ENCODE measurements around the gene SLC17A1.

SLC17A1 gene

DNA sequence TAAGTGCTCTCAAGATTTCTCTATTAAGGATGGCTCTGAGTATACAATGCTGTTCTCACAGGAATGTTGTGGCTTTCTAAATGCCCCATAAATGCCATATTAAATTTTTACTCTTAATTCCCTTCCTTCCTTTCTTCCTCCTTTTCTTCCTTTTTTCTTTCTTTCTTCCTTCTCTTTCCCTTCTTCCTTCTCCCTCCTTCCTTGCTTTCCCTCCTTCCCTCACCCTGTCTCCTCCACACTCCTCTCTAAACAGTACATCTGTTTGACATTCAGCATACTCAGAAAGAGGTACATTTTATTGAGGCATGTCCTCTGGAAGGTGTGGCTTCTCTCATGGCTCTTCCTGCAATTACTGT is 433 bp upstream of the SLC17A1 start:
- DNase-seq = no peak

DNA sequence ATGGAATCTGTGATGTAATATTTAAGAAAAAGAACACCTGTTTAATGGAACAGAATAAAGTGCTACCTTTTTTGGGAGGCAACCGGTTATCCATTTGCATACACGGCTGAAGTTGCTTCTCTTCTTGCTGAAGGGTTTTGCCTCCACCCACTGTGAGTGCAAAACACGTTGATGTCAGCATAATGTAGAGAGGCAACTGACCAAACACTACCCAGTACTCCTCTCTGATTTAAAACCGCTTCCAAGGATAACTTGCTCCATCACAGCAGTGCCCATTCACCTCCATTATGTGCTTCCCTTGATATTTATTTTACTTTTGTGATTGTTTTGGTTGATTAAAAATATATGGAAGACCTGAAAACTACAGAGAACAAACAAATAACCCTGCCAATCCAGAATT is 1.4 kb downstream of the SLC17A1 start:
- no peak for DNase-seq

DNA sequence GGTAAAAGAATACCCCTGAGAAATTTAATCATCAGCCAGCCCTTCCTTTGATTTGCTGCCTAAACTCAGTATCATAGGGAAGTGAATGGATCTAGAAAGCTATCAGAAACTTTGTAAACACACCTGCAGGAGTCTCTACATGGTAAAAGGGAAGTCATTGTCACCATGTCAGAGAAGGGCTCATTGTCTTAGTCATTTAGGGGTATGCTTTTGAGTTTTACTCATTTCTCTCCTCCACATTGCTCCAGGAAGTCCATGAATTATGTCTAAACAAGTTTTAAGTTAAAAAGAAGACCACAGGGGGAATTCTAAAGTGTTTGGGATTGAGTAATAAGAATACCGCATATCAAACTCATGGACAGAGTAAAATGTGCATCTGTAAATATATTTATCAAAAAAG is 2.5 kb downstream of the SLC17A1 start:
- DNase-seq = no peak

DNA sequence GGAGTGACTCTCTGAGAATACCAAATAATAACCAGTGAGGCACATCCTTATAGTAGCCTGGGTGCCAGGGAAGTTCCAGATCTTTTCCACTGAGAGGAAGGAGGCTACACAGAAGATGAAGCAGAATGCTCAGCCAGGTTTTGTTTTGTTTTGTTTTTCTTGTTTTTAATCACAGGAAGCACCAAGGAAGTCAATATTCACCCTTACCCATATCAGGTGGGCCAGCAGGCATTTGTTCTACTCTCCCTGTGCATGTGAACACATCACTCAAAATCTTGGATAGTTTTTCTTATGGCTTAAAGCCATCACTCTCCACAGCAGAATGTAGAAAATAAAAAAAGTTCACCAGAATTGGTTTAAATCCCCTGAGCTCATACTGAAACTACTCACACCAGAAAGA is 10.5 kb downstream of the SLC17A1 start:
- DNase-seq = no peak

DNA sequence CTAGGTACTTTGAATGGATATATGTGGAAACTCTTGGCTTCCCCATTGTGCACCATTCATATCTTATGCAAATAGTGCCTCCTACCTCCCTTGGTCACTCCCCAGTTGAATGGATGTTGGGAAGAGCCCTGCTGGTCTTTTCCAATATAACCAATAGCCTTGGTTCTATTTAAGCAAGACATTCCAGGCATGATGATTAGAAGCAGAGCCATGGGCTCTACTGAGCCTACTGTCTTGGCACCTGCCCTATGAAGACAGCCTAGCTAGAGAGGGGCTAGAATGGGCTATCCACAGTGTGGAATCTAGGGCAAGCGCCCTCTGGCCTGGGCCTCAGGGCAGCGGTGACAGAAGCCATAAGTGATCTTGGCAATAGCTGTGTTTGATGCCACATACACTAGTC is 15.6 kb downstream of the SLC17A1 start:
- DNase-seq = no peak

DNA sequence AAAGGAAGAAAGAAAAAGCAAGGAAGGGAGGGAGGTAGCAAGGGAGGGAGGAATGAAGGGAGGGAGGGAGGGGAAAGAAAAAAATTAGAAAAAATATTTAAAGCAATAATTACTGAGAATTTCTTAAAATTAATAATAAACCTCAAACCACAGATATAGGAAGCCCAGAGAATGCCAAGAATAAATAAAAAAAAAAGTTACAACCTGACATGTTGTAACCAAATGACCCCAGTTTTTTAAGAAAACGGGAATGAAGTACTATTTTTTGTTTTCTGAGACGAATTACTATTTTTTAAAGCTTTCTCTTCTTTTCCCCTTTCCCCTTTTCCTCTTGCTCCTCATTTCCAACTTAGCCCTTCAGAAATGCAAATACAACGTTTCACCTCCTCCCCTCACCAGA is 16.7 kb downstream of the SLC17A1 start:
- no peak for DNase-seq

DNA sequence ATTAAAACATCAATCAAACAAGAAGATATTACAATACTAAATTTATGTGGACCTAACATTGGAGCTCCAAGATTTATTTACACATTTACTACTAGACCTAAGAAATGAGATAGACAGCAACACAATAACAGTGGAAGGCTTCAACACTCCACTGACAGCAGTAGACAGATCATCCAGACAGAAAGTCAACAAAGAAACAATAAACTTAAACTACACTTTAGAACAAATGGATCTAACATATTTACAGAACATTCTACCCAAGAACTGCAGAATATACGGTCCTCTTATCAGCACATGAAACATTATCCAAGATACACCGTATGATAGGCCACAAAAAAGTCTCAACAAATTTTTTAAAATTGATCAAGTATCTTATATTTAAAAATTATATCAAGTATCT is 27.0 kb downstream of the SLC17A1 start:
- DNase-seq = no peak

DNA sequence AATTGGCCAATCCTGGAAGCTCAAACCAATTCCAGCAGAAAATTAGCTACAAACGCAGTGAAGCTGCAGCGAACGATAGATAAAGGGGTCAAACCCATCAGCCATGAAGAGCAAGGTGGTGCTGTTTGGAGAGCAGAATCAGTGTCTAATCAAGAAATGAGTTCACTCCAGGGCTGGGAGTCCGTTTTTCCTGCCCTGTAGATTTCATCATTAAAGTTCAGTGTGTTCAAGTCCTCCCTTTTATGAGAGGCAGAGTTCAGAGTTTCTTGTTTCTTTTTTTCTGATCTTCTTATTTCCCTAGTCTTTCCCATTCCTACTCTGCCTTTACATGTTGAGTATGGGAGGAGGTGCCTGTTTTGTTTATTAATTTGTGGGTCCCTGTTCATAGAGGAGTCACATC is 30.4 kb downstream of the SLC17A1 start:
- no peak for DNase-seq

DNA sequence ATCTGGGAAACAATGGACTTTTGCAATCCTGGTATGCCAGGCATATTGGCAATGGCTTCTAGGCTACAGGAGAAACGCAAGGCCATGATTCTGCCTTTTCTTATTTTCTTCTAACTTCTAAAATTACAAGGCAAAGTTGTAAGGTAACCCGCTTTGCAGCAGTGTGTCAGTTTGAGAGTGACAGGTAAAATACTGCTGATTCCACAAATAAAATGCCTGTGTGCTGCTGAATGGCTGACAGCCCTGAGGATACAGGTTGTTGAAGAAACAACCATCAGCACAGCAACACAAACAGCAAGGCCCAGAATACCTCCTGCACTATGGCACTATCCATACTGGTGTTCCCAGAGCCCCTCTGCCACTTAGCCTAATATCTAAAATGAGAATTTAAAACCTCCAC is 37.1 kb downstream of the SLC17A1 start:
- no peak for DNase-seq

DNA sequence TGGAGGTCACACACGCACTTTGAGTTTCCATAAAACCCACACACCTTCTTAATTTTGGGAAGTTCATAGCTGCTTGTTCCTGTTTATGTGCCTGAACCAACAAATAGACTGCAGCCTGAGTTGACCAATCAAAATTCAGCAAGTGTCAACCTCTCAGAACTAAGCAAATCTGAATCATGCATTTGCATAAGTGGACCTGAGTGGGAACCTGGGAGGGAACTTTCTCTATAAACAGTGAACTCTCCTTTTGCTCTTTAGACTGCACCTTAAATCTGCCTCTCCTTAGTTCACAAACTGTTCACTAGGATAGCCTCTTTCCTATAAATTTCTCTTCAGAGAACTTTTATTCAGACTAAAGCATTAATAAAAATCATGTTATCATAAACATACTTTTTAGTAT is 37.9 kb downstream of the SLC17A1 start:
- DNase-seq = no peak

DNA sequence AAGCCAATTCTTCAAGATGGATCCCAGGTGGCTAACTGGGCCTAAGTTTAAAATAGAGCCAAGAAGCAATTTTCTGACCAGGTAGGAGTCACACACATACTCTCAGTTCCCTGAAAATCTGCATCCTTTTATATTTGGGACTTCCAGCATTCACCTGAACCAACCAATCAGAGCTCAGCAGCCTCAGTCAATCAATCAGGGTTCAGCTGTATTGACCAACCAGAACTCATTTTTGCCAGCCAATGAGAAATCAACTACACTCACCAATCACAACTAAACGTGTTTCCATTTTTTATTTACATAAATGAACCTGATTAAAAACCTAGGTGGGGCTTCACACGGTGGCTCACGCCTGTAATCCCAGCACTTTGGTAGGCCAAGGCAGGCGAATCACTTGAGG is 39.8 kb downstream of the SLC17A1 start:
- no peak for DNase-seq

DNA sequence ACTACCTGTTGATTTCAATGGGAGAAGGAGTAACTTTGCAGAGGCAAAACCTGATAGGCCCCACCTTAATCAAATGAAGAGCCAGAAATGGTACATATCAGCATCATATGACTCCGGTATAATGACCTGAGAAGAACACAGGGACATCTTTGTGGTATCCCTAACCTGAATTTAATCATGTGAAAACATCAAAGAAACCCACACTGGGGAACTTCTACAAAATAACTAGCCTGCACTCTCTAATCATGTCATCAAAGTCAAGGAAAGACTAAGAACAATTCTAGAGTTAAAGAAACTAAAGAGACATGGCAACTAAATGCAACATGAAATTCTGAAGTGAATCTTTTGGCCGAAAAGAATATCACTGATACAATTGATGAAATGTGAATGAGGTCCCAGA is 42.4 kb downstream of the SLC17A1 start:
- DNase-seq = no peak

DNA sequence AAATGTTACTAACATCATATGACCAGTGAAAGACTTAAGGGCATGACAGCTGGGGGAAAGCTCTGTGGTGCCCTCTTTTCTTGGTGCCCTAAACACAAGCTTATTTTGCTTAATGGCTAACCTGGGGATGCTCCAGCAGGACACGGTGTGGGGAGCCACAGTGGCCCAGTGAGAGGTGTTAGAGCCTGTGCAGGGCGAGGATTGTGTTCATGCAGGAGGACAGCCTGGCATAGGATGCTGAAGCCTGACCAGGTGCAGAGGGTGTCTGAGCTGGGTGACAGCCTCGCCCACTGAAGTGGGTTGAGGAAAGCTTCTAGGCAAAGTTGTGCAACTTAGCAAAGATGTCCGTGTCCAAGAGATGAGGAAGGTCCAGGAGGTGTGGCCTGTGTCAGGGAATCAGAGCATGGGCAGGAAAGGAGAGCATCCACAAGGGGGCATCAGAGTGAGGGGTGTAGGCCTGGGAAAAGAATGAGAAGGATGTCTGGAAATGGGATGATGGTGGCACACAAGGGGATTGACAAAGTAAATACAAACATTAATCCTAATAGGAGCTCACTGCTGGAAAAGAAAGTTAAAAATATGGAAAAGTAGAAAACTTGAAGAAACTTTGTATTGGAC is 43.4 kb downstream of the SLC17A1 start:
- peak; percentile 1 for DNase-seq

DNA sequence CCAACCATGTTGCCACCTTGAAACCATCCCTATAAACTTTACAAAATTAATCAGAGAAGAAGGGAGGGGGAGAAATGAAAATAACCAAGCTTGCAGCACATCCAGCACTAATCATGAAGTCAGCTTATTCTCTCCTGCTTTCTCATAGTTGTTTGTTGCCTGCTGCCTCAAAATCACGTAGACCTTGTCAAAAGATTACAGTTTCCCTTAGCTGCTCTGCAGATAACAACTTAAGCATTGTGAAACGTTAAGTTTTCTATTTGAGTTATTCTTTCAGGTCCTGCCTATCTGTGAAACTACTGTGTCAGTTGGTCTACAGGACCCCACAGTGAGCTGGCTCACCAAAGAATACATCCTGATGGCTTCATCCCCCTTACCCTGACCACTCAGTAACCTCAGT is 44.4 kb downstream of the SLC17A1 start:
- DNase-seq = no peak

DNA sequence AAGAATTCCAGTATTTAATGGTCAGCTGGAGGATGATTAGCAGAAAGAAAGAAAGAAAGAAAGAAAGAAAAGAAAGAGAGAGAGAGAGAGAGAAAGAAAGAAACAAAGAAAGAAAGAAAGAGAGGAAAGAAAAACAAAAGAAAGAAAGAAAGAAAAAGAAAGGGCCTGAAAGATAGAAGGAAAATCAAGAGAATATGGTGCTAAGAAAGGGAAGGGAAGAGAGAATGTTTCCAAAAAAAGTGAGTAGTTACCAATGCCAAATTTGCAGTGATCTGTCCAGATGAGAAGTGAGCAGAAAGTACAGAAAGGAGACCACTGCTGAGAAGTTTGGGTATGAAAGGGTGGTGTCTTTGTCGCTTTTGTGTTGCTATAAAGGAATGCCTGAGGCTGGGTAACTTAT is 50.7 kb downstream of the SLC17A1 start:
- no peak for DNase-seq

DNA sequence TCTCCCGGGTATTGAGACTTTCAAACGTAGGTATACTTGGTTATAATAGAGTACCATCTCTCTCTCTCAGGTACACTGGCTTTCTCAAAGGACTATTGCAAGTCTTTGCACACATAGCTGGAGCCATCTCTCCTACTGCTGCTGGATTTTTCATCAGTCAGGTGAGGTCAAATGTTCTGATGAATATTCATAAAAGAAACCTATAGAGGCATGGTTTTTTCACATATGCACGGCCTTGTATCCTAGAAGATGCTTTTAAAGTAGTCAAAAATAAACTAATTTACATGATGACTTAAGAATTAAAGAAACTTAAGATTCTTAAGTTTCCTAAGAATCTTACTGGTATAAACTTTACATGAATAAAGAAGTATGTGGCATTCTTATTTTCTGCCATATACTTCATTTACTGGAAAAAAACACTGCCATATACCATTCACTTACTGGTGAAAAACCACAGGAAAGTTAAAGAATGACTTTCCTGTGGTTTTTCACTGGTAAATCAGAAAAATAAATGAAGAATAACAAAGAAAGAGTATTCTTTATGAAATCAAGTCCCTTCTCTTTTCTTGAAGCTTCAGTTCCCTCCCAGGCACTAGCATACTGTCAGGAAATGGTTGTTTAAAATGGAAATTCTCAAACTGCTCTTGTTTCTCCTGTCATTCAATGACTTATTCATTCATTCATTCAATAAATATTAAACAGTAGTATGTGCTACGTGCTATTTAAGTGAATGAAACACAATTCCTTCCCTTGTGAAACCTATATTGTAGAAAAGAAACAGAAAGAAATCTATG is 53.8 kb downstream of the SLC17A1 start:
- no peak for DNase-seq

DNA sequence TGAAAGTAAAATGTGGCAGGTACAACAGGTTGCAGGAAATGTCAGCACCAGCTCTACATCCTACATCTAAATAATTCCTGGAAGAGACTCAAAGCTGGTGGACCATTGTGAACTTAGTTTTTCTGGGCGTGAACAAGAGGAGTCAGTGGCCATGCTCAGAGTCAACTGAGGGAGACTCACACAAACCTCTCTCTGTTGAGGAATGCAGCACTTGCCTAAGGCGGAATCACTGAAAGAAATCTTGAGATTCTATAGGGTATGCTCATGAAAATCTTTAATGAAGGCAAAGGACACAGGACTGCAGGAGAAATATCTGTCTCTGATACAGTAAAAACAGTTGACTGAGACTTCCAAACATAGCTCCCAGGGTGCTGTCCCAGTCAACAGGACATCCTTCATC is 54.8 kb downstream of the SLC17A1 start:
- DNase-seq = no peak

DNA sequence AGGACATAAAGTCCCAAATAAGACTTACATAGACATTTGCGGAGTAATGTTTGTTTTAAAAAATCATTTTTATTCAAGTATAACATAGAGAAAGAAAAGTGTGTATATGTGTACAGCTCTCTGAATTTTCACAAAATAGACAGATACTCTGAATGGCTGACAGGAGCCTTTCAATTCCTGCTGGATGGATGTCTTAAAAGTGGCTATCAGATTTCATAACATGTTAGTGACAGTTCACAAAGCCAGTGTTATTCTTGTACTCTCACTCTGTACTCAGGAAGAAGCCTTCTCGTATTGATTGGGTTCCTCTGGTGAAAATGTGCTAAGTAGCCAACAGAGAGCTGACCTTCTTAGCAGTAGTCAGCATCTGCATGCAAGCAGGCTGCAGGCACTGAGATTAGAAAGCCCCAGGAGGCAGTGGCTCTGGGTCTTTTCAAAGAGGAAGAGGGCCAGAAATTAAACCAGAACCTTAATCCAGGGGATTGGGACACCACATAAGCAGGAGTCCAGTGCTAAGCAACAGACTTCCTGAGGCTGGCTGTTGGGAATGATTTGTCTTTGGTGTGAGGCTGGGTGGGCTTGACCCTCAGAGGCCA is 57.6 kb downstream of the SLC17A1 start:
- no peak for DNase-seq

DNA sequence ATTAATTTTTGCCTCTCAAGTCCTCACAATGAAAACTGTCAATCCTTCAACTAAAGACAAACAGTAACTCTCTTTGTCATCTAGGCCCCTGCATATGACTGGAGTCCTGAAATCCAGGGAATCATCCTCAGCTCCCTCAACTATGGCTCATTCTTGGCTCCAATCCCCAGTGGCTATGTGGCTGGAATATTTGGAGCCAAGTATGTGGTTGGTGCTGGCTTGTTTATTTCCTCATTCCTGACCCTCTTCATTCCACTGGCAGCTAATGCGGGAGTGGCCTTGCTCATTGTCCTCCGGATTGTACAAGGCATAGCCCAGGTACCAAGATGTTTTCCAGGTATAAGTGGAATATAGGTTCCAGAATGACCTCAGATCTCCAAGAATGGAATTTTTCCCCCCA is 61.9 kb downstream of the SLC17A1 start:
- DNase-seq = no peak

DNA sequence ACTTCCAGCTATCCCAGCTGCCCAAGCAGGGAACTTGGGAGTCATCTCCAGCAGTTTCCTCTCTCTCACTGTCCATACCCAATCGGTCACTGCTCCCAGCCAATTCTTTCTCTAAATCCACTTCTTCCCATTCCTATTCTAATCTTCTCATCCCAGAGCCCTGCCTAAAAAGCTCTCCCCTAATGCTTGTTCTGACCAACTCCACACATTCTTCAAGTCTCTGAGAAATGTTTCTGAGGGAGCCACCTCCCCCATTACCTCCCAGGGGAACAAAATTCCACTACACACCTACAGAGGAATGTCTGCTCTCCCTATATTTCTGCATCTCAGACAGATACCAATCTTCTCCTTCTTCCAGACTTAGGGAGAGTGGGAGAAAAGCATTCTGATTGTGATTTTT is 63.3 kb downstream of the SLC17A1 start:
- no peak for DNase-seq

DNA sequence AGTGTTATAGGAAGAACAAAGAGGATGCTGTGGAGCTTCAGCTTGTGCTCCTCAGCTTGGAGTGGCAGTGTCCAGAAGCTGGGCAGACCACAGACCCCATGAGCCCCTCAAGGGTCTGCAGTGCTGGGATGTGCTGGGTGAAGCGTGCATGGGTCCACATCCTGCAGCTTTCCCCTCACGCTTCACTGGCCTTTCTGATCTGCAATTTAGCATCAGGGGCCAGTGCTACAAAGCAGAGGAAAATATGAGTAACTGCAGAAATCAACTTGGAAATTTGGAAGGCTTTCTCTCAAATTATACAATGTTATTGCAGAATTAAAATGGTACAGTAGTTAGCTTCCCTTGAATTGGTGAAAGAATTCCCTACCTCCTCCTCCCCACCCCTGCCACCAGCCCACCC is 67.2 kb downstream of the SLC17A1 start:
- DNase-seq = no peak

DNA sequence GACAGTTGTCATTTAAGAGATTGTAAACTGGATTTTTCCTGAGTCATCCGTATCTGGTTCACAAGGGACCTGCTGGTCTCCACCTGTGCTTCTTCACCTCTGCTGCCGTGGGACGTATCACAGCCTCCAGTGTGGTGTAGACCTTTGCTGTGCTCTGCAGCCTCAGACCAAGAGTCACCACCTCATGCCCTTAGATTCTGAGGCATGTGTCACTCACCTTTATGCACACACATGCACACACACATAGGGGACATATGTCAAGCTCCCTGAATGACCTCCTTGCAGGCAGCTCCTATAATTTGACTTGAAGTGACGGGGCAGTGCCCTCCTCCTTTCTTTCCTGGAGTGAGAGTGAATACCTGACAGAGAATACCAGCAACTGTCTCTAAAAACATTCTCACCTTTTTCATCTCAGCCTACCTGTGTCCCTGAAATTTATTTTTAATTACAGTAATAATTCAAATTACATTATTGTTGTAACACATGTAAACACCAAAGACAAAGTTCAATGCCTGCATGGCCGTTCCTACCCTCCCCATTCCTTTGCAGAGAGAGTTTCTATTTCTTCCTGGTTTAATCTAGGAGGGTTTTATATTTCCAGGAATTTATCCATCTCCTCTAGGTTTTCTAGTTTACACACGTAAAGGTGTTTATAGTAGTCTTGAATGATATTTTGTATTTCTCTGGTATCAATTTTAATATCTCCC is 73.8 kb downstream of the SLC17A1 start:
- no peak for DNase-seq

DNA sequence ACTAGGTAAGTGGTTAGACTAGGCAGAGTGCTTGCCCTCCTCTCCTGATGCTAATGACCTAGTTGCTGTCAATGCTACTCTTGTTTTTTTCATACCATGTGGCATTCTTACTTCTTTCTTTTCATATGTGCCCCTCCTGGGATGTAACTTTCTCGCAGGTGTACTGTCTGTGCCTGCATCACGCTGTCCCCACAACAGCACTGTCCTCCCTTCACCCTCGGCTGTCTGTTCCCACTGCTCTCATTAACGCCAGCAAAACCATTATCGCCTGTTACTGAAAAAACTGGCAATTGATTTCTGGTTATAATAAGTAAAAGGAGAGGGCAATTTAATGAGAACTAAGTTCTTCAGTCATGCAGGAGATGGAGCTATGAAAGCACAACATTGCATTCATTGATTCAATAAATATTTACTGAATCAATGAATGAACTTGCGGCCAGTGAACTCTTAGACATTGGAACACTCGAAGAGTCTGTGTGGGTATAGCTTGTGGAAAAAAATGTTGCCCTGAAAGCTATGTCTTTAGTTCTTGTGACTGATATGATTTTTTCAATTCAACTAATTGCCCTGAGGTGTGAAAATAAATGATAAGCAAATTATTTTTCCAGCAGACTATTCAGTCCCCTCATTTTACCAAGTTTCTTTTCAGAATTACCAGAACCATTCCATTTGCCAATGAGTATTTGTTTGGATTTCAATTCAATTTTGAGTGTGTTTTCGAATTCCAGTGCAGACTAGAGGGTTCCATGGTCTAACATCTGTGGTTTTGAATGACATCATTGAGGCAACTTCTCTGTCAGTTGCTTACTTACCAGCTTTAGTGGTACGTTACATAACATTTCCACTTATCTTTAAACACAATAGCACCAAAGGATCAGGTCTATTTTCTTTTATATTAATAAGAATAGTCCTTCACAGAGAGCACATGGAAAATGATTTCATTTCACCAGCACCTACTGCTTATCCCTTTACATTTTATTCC is 75.2 kb downstream of the SLC17A1 start:
- DNase-seq = no peak
